Measurements from ENCODE around the gene B4GALT2.

B4GALT2 gene

GRCh38 chr1:44032170-44032790, 53.3 kb downstream of the B4GALT2 start:
- H3K9me3 Mint-ChIP-seq: no peaks in the 10 kb centered on the region
- no peak overlapping the region for H3K27ac Mint-ChIP-seq
- no peaks in the 10 kb centered on the region for H3K27me3 Mint-ChIP-seq
- no peak for DNase-seq
- peaks cover 54% of the 10 kb centered on the region for H3K4me1 Mint-ChIP-seq
- ATAC-seq: no peak
- H3K4me3 Mint-ChIP-seq: peak overlapping the region; percentile 89 to 92

GRCh38 chr1:44033041-44033575, 54.1 kb downstream of the B4GALT2 start:
- H3K27me3 Mint-ChIP-seq: no peaks in the 10 kb centered on the region
- H3K9me3 Mint-ChIP-seq: no peaks in the 10 kb centered on the region
- H3K4me1 Mint-ChIP-seq: peaks cover 52% of the 10 kb centered on the region
- DNase-seq (no peak), ATAC-seq (no peak)
- no peak overlapping the region for H3K4me3 Mint-ChIP-seq
- H3K27ac Mint-ChIP-seq: no peak overlapping the region

DNA sequence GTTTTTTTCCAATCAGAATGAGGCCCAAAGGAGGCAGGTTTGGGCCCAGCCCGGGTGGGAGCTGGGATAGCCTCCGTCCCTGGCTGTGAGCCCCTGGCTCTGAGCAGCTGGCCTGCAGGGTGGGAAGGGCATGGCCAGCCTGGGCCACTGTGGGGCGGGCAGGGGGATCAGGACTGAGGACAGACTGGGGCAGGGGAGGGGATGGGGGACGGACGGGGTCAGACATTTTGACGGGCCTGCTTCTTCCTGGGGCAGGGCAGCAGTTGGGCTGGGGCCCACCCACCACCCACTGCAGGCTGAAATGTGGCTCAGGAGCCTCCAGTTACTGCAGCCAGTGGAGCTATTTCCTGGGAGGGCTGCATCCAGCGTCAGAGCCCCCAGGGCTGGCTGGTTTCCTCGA, 54.7 kb downstream of the B4GALT2 start:
- Mint-ChIP-seq H3K27ac (no peak overlapping the region), H3K9me3 (no peaks in the 10 kb centered on the region), H3K4me3 (no peak overlapping the region), H3K27me3 (no peaks in the 10 kb centered on the region), H3K4me1 (peaks cover 45% of the 10 kb centered on the region)
- DNase-seq (no peak), ATAC-seq (no peak)

GRCh38 chr1:44034423-44034822, 55.4 kb downstream of the B4GALT2 start:
- no peak for ATAC-seq
- no peaks in the 10 kb centered on the region for H3K27me3 Mint-ChIP-seq
- H3K27ac Mint-ChIP-seq: no peak overlapping the region

GRCh38 chr1:44034976-44035716, 56.1 kb downstream of the B4GALT2 start:
- no peak overlapping the region for H3K27ac Mint-ChIP-seq
- ATAC-seq (no peak), DNase-seq (no peak)
- peaks cover 35% of the 10 kb centered on the region for H3K4me1 Mint-ChIP-seq
- no peaks in the 10 kb centered on the region for H3K9me3 Mint-ChIP-seq
- no peaks in the 10 kb centered on the region for H3K27me3 Mint-ChIP-seq
- no peak overlapping the region for H3K4me3 Mint-ChIP-seq

More at GRCh38 chr1:44034423-44034822, 55.4 kb downstream of the B4GALT2 start:
- H3K4me3 Mint-ChIP-seq: no peak overlapping the region
- peaks cover 38% of the 10 kb centered on the region for H3K4me1 Mint-ChIP-seq
- H3K9me3 Mint-ChIP-seq: no peaks in the 10 kb centered on the region
- no peak for DNase-seq

DNA sequence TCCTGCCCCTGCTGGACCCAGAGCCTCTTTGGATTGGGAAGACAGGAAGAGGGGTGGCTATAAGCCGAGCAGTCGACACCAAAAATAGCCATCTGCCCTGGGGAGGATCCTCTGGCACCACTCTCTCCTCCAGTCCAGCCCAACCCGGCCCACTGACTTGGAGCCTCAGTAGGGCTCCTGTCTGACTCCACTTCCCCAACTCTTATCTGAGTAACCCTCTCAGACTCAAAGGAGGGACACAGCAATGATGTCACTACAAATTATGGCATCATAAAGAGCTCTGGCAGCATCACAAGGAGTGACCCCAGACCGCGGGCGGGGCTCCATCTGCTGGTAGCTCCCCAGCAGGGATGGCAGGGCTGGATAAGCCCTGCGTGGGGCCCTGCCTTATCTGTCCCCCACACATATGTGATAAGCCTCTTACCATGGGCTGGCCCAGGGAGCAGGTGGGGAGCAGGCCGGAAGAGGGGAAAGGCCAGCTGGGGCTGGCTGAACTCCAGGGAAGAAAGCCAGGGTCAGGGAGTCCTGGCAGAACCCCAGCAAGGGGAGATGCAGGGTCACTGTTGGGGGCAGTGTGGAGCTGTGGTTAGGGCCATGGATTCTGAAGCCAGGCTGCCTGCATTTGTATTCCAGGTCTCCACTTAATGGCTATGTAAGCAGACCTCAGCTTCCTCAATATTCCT, 56.9 kb downstream of the B4GALT2 start:
- Mint-ChIP-seq H3K4me3 (no peak overlapping the region), H3K4me1 (peaks cover 35% of the 10 kb centered on the region), H3K27ac (no peak overlapping the region), H3K9me3 (no peaks in the 10 kb centered on the region), H3K27me3 (no peaks in the 10 kb centered on the region)
- ATAC-seq (peak; percentile 22), DNase-seq (no peak)

DNA sequence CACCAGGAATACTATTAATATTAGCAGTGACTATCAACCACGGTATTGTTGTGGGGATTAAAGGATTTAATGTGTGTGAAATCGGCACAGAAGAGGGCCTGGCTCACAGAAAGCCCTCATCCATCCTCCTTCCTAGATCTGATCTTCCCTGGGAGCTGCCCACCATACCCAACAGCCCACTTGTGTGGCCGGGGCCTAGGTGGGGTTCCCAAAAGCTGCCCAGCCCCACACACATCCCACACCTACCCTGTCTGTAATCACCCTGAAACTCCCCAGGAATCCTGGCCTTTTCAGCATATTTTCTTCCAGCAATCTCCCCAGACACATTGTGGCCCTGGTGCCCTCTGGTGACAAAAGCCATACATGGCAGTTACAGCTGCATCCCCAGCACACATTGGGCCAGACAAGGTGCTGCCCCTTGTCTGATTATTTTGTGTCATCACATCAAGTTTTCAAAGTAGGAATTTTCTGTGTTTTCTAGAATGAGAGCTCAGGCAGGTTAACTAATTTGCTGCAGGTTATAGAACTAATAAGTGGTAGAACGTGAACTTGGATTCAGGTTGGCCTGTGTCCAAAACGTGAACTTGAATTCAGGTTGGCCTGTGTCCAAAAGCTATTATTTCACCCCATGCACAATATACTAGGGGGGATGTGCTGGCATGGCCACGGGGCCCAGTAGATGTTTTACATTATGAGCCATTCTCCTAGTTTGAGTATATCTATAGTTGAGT, 57.6 kb downstream of the B4GALT2 start:
- H3K4me1 Mint-ChIP-seq: peaks cover 30% of the 10 kb centered on the region
- ATAC-seq: peak; percentile 78
- no peak overlapping the region for H3K27ac Mint-ChIP-seq
- no peak overlapping the region for H3K4me3 Mint-ChIP-seq
- H3K27me3 Mint-ChIP-seq: no peaks in the 10 kb centered on the region
- no peaks in the 10 kb centered on the region for H3K9me3 Mint-ChIP-seq
- DNase-seq: peak; percentile 59 to 70

DNA sequence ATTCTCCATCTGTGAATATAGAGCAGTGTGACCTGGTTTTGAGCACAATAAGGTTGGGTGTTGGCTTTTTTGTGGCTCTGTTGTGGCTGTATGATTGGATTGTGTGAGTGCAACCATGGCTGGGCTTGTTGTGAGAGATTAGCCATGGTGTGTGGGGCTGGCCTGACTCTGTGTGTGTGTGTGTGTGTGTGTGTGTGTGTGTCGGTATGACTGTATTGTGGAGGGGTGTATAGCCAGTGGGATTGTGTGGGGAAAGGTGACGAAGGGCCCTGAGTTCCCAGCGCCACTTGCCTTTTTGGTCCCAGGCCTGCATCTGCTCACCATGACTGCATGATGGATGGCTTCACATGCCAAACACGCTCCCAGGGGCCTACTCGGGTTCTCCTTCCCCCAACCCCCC, 58.1 kb downstream of the B4GALT2 start:
- Mint-ChIP-seq H3K27me3 (no peaks in the 10 kb centered on the region), H3K27ac (no peak overlapping the region), H3K4me1 (peaks cover 24% of the 10 kb centered on the region), H3K9me3 (no peaks in the 10 kb centered on the region), H3K4me3 (no peak overlapping the region)
- ATAC-seq (no peak), DNase-seq (no peak)

- Mint-ChIP-seq H3K9me3 (no peaks in the 10 kb centered on the region), H3K4me1 (peaks cover 6% of the 10 kb centered on the region), H3K27me3 (peaks cover 8% of the 10 kb centered on the region), H3K27ac (no peak overlapping the region), H3K4me3 (no peak overlapping the region)
- ATAC-seq (no peak), DNase-seq (no peak)
Measured at GRCh38 chr1:44038876-44039657, 60.1 kb downstream of the B4GALT2 start.

DNA sequence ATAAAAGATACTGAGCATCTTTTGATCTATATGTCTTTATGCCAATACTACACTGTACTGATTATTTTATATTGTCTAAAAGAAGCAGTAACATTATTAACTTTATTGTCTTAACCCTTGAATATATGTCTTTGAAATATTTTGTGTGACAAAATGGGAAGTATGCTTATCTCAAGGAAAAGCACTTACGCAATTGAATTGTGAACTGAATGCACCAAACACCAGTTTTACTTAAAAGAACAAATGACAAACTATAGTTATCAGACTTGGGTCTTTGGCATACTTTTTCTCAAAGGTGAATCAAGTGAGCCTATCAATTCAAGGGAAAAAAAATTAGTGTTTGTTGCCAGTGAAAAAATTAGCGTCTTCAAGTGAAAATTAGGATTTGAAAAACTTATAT, 61.4 kb downstream of the B4GALT2 start:
- H3K4me1 Mint-ChIP-seq: peaks cover 6% of the 10 kb centered on the region
- H3K4me3 Mint-ChIP-seq: no peak overlapping the region
- peaks cover 8% of the 10 kb centered on the region for H3K27me3 Mint-ChIP-seq
- no peaks in the 10 kb centered on the region for H3K9me3 Mint-ChIP-seq
- no peak for ATAC-seq
- no peak for DNase-seq
- no peak overlapping the region for H3K27ac Mint-ChIP-seq
